NCI-H1417 treated with DMSO at 0.1 percent for 48 hours (cell line): ENCODE results near the gene SPANXN3.
"Not testable (repeated sequence)": the region's sequence is repeated elsewhere in the genome, so short reads cannot be mapped to it uniquely, and the experiment has no call there.

ENCODE experiments used
- DNase-seq: peaks from one replicate; lab custom pipeline; 2025; lab: John Stamatoyannopoulos, UW

Gene SPANXN3, protein sequence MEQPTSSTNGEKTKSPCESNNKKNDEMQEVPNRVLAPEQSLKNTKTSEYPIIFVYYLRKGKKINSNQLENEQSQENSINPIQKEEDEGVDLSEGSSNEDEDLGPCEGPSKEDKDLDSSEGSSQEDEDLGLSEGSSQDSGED

DNA sequence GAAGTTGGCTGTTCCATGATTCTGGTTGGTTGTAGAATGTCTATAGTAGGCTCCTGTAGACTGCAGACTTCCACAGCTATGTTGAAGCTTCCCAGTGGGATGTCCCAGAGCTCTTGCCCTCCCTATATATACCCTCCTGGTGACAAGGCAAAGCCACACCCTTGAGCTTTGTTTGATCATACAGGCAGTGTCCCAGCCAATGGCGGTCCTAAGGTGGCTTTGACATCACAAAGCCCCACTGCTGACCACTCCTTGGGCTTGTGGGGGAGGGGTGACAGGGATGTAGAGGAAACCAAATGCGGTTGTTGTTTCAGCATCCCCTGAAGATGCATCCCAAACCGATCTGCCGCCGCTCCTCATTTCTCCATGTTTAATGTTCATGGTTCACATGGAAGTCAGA lies at the start of gene SPANXN3:
SPANXN3 (minus strand) TSS at position 101 of the 400 bp plus-strand sequence; CDS start at position 17, 84 bp downstream.
- DNase-seq: not testable (repeated sequence)

DNA sequence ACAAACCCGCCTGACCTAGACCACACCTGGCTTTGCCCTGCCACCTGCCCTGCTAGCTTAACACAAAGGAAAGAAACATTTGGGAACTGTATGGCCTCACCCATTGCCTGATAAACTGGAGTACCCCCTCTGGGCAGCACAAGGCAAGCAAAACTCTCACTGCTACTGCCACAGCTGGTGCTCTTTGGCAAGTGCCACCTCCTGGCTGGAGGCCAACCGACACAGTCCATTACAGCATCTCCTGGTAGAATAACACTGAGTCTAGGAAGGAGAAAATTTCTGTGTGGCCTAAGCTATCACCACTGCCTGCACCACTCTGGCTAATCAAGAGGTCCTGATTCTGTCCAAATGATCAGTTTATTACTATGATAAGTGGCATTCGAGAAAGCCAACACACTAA lies 18.9 kb upstream of the SPANXN3 start:
- DNase-seq: no peak

DNA sequence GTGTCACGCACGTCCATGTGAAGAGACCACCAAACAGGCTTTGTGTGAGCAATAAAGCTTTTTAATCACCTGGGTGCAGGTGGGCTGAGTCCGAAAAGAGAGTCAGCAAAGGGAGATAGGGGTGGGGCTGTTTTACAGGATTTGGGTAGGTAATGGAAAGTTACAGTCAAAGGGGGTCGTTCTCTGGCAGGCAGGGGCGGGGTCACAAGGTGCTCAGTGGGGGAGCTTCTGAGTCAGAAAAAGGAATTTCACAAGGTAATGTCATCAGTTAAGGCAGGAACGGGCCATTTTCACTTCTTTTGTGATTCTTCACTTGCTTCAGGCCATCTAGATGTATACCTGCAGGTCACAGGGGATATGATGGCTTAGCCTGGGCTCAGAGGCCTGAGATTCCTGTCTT lies 15.1 kb downstream of the SPANXN3 start:
- DNase-seq: not testable (repeated sequence)

DNA sequence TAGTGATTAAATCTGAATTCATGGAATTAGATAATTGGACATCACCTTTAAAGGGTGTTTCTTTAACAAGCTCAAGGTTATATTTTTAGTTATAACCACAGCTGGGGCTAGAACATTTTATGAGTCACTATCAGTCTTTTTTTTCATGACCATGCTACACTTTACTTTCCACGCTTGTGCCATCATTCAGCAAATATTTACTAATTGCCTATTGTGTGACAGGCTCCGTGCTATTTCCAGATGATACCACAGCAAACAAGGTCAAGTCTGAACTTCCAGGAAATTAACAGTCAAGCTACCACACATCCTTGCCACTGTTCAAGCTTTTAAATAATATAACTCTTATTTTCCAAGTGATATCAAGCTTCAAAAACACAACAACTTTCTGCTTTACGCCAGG lies 16.5 kb downstream of the SPANXN3 start:
- no peak for DNase-seq

DNA sequence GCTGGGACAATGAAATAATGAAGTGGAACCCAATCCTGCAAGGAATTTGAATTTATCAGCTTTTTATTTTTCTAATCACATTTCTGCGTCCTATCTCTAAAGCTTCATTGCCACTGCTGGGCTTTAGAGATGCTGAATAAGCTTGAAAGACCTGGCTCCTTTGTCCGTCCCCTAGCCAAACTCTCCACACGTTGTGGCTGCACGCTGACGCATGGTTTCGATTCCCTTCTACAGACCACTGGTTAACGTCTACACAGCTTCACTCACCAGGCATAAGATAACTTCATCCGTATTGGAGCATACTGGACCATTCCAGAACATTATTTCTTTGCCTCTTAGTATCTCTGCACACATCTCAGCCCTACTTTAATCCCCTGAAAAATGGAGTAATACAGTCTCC lies 31.2 kb downstream of the SPANXN3 start:
- DNase-seq: no peak

DNA sequence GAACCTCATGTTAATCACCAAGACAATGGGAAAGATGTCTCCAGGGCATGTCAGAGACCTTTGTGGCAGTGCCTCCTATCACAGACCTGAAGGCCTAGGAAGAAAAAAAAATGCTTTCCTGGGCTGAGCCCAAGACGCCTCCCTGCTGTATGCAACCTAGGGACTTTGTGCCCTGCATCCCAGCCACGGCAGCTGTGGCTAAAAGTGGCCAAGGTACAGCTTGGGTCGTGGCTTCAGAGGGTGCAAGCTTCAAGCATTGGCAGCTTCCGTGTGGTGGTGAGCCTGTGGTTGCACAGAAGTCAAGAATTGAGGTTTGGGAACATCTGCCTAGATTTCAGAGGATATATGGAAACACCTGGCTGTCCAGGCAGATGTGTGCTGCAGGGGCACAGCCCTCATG lies 40.5 kb downstream of the SPANXN3 start:
- no peak for DNase-seq

DNA sequence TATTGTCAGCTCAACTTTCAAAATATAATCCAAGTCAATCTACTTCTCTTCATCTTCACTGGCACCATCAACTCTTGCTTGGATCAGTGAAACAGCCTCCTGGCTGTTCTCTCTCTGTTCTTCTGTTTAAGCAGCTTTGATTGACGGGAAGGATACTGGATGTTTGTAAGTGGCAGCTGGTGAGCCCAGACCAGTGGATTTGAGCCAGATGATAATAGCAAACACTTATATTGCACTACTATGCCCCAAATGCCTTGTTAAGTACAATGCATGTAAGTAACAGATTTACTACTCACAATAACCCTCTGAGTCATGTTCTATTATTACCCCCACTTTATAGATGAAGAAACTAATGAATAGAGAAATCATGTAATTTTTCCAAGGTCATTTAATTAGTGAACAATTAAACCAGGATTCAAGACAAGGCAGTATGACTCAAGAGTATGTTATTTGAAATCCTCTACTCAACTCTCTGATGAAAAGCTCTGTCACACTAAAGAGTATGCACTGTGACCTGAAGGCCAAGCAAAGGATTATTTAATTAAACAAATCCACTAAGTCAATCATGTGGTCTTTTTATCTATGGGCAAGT lies 44.8 kb downstream of the SPANXN3 start:
- no peak for DNase-seq

DNA sequence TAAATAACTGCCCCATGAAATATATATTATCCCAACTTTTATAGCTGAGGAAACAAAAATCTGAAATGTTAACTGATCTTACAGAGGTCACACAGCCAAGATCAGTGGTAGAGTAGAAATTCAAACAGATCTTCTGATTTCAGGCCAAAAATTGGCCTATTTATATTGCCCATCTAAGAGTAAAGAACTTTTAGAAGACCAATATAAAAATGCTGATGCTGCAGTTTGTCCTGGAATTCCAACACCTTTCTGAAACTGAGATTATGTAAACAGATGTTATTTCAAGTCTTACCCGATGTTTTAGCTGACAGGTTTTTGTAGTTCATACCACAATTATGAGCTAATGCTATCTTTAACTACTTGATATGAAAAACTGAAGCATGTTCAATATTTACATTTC lies 51.1 kb downstream of the SPANXN3 start:
- DNase-seq: no peak

DNA sequence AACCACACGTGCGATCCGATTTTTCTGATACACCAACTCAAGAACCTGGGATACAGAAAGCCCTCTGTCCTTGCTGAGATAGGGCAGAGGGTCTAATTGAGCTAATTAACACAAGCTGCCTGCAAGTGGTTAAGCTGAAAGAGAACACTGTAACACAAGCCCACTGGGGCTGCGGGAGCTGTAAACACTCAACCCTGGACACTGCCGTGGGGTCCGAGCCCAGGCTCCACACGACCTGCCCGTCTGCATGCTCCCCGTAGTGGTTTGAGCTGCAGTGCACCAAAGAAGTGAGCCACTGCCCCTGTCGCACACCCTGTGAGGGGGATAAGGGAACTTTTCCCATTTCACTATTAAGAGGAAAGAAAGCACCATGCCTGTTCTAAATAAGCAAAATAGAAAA lies 54.6 kb downstream of the SPANXN3 start:
- no peak for DNase-seq

DNA sequence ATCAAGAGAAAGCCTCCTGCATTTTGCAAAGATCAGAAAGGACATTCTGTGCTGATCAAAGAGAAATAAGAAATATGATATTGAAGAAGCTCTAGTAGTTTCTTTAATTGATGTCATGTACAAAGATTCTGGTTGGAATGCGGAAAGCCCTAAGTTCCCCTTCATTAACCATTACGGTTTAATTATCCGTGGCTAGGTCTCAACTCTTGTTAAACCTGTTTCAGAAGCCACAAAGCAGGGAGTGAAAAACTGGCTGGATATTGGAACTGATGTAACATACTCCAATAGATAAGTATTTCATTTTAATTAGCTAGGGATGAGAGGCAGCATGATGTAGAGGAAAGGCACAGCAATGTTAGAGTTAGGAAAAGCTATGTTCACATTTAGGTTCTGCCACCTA lies 55.7 kb downstream of the SPANXN3 start:
- DNase-seq: no peak
